Measurements from ENCODE around the gene XIRP1.
"Not testable (repeated sequence)": the region's sequence is repeated elsewhere in the genome, so short reads cannot be mapped to it uniquely, and the experiment has no call there.

Gene XIRP1, protein sequence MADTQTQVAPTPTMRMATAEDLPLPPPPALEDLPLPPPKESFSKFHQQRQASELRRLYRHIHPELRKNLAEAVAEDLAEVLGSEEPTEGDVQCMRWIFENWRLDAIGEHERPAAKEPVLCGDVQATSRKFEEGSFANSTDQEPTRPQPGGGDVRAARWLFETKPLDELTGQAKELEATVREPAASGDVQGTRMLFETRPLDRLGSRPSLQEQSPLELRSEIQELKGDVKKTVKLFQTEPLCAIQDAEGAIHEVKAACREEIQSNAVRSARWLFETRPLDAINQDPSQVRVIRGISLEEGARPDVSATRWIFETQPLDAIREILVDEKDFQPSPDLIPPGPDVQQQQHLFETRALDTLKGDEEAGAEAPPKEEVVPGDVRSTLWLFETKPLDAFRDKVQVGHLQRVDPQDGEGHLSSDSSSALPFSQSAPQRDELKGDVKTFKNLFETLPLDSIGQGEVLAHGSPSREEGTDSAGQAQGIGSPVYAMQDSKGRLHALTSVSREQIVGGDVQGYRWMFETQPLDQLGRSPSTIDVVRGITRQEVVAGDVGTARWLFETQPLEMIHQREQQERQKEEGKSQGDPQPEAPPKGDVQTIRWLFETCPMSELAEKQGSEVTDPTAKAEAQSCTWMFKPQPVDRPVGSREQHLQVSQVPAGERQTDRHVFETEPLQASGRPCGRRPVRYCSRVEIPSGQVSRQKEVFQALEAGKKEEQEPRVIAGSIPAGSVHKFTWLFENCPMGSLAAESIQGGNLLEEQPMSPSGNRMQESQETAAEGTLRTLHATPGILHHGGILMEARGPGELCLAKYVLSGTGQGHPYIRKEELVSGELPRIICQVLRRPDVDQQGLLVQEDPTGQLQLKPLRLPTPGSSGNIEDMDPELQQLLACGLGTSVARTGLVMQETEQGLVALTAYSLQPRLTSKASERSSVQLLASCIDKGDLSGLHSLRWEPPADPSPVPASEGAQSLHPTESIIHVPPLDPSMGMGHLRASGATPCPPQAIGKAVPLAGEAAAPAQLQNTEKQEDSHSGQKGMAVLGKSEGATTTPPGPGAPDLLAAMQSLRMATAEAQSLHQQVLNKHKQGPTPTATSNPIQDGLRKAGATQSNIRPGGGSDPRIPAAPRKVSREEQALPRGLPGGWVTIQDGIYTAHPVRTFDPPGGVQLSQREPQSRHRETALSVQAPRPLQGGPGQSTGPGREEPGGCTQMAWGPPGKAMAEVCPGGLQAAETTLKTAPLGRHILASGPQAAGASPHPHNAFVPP (N-terminal part only)

DNA sequence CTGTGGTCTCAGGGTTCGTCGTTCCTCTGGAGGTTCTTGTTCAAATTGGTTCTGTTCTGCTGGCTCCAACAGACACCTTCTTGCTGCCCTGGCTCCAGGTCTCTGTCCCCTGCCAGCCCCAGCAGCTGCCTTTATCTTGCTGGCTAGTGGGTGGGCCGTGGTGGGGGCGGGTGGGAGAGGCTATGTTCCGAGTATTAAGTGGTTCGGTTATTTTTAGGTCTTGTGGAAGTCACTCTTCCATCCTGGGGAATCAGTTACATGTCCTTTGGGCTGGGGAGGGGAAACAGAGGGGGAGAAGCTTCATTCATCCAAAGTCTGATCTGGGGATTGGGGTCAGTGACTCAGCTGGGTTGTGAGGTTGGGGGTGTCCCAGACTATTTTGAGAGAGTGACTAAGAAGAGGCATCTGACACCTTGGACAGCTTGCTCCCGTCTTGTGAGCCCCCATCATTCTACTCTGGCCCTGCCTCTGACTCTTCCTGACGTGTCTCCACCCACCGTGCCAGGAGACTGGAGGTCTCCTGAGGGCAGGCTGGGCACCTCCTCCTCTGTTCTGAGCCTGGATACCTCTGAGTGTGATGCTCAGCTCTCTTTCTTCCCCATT lies at the start of gene XIRP1:
XIRP1 (minus strand) TSS at position 106 of the 603 bp plus-strand sequence. CDS start 3,150 bp downstream, outside the sequence.
- DNase-seq, result no peak

DNA sequence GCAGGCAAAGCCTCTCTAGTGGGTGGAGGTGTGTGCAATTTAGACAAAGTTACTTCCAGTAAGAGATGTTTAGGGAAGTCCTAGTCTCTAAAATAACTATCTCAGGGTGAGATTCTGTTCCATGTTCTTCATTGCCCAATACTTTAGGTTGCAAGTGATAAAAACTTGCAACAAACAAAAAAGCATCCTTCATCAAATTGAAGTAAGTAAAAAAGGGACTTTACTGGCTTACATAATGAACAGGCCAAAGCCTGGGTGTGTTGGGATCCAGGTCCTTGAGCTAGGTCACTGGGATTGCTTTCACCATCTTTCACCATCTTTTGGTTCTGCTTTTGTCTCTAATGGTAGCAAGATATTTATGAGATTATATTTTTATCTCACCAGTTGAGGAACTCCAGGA lies 49.2 kb upstream of the XIRP1 start:
- no peak for DNase-seq

DNA sequence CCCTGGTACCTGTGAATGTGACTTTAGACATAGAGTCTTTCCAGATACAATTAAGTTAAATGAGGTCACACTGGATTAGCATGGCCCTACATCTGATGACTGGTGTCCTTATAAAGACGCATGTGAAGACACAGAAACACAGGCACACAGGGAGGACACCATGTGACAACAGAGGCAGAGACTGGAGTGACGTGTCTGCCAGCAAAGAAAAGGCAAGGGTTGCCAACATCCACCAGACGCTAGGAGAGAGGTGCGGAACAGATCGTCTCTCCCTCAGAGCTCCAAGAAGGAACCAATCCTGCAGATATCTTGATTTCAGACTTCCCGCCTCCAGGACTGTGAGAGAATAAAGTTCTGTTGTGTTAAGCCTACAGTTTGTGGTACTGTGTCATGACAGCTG lies 44.6 kb upstream of the XIRP1 start:
- DNase-seq, result no peak

DNA sequence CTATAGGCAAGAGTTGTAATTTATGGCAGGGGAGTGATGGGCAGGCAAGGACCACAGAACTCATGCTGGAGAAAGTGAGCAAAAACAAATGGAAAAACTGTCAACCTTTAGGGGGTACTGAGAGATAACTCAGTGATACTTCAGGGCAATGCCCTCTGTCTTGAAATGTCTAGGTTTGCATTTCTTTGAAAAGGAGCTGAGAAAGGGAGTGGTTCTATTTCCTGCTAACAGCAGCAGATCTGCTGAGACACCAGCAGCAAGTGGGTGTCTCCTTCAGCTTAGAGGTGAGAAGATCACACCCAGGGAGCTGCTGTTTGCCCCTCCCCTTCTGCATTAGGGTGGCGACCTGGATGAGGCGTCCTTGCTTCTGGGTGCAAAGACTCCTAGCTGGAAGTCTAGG lies 42.3 kb upstream of the XIRP1 start:
- no peak for DNase-seq

DNA sequence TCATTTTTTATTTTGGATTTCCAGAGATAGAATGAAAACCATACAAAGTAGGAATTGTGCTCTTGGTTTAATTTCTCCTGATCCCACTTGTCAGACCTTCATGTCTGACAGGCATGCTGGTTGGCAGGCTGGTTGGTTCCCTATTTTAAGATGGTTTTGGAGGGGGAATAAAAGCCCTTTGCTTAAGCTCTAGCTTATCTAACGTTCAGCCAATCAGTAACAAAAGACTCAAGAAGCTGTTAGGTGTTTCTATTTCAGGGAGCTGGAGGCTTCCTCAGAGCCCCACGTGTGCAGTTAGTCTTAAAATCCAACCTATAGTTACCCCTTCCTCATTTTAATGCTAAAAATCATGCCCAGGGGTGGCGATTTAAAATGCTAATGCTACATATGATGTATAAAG lies 40.5 kb upstream of the XIRP1 start:
- DNase-seq, result no peak

DNA sequence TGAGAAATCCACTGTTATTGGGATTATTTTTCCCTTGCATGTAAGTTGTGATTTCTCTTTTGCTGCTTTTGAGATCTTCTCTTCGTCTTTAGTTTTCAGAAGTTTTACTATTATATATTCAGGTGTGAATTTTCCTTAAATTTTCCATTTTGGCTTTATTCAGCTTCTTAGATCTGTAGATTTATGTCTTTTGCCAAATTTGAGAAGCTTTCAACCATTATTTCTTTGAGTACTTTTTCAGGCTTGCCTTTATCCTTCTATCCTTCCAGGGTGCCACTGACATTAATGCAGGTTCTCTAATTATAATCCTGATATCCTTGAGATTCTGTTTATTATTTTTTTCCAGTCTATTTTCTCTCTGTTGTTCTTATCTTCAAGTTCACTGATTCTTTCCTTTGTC lies 38.1 kb upstream of the XIRP1 start:
- no peak for DNase-seq

DNA sequence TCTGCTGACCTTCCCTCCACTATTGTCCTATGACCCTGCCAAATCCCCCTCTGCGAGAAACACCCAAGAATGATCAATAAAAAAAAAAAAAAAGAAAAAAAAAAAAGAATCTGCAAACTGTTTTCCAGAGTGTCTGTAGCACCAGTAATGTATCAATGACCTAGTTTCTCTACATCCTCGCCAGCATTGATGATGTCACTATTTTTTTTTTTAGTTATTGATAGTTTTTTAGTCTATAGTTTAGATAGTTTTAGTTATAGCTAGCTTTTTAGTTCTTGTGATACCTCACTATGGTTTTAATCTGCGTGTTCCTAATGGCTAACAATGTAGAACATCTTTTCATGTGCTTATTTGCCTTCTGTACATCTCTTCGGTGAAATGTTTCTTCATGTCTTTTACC lies 36.1 kb upstream of the XIRP1 start:
- DNase-seq, result no peak

DNA sequence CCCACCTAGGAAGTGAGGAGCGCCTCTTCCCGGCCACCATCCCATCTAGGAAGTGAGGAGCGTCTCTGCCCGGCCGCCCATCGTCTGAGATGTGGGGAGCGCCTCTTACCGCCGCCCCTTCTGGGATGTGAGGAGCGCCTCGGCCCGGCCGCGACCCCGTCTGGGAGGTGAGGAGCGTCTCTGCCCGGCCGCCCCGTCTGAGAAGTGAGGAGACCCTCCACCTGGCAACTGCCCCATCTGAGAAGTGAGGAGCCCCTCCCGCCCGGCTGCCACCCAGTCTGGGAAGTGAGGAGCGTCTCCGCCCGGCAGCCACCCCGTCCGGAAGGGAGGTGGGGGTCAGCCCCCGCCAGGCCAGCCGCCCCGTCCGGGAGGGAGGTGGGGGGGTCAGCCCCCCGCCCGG lies 35.2 kb upstream of the XIRP1 start:
- DNase-seq, result not testable (repeated sequence)

DNA sequence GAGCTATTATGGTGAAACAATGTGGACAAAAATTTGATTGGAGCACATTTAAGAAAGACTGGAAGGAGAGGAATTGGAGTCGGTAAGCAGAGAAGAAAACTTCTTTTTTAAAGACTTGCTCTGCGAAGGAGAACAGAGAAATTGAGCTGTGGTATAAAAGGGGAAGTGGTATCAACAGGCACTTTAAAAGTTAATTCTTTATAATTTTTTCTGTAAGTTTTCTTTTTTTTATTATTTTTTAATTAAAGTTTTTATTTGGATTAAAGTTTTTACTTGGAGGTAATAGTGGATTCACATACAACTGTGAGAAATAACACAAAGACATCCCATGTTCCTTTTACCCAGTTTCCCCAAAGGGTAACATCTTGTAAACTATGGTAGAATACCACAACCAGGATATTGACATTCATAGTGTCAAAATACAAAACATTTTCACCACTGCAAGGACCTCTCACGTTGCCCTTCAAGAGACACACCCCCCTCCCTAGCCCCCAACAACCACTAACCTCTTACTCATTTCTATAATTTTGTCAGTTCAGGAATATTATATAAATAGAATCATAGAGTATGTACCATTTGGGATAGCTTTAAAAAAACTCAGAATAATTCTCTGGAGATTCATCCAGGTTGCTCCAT lies 33.8 kb upstream of the XIRP1 start:
- no peak for DNase-seq

DNA sequence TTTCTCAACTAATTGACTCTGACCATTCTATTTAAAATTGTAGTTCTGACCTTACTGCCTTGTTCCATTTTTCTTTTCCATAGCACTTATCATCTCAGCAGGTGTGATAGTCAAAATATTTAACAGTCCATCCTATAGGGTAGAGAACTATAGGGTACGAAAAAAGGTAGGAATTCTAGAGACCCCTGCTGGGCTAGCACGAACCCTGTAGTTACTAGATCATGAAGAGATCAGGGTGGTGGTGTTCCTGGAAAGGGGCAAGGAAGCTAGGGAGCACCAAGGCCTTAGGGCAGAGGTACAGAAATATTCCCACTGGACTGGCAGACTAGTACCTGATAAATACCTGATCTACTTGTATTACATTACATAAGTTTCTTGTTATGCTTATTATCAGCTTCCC lies 31.9 kb upstream of the XIRP1 start:
- DNase-seq, result no peak

DNA sequence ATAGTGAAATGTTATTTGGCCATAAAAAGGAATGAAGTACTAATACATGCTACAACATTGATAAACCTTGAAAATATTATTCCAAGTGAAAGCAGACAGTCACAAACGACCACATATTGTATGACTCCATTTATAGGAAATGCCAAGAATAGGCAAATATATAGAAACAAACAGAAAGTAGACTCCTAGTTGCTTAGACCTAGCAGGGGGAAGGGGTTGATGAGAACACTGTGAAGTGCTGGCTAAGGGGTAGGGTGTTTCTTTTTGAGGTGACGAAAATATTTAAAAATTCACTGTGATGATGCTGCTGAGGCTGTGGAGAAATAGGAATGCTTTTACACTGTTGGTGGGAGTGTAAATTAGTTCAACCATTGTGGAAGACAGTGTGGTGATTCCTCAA lies 30.5 kb upstream of the XIRP1 start:
- DNase-seq, result no peak

DNA sequence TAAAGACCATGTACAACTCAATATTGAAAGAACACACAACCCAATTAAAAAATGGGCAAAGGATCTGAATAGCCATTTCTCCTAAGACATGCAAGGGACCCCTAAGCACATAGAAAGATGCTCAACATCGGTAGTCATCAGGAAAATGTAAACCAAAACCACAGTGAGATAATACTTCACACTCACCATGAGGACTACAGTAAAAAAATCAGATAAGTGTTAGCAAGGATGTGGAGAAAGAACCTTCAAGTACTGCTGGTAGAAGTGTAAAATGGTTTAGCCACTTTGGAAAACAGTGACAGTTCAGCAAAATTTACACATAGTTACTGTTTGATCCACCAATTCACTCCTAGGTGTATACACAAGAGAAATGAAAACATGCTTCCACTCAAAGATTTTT lies 30.1 kb upstream of the XIRP1 start:
- DNase-seq, result no peak

DNA sequence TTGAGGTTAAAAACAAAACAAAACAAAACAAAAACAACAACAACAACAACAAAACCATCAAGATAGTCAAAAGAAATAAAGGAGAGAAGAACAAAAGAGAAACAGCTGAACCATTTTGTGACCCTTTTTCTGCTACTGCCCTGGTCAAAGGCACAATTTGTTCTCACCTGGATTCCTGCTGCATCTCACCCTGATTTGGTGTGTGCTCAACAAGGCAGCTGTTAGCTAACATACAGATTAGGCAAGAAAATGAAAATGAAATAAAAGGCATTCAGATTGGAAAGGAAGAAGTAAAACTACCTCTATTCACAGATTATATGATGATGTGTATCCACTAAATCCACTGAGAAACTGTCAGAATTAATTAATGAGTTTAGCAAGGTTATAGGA lies 28.7 kb upstream of the XIRP1 start:
- DNase-seq, result no peak

DNA sequence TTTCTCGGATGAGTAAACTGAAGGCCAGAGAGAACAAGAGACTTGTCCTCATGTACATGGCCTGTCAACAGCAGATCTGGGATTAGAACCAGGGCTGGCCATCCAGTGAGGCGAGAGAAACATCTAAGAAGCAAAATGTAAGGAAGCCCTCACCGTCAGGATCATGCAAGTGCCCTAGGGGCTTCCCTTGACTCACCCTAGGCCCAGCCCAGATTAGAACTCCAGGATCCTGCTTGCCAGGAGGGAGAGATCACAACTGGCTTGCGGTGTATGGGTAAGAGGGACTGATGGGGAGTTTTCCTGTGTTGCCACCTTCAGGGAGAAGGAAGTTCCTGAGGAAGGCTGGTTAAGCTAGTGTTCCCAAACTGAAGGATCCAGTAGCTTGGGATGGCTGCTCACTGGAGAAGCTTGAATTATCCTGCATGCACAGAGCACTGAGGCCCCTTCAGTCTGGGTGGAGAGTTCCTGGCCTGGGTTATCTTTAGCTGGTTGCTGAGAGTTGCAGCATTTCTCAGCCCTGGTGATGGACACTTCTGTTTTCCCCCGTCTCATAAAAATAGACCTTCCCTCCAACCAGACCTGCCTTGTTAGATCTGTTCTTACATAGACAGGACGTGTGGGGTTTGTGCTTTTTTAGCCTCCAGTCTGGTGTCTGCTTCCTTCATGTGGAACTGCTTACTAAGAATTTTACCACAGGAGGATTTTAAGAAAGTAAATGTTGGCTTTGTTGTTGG lies 28.2 kb upstream of the XIRP1 start:
- DNase-seq, result no peak

DNA sequence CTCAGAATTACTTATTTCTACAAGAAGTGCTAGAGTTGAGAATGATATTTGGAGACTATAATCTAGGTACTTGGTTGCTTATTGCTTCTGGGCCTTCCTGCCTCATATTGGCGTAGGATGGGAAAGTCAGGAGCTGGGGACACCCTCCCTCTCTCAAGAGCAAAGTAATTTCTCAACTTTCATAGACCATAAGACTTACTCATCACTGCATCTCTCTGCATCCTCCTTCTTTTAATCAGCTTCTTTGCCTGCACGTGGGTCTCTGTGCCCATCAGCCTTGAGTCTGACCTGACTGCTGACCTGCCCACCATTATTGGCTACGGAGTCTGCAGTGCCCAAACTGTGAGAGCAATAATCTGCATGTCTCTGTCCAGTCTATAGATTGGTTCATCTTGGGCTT lies 27.3 kb upstream of the XIRP1 start:
- DNase-seq, result no peak

DNA sequence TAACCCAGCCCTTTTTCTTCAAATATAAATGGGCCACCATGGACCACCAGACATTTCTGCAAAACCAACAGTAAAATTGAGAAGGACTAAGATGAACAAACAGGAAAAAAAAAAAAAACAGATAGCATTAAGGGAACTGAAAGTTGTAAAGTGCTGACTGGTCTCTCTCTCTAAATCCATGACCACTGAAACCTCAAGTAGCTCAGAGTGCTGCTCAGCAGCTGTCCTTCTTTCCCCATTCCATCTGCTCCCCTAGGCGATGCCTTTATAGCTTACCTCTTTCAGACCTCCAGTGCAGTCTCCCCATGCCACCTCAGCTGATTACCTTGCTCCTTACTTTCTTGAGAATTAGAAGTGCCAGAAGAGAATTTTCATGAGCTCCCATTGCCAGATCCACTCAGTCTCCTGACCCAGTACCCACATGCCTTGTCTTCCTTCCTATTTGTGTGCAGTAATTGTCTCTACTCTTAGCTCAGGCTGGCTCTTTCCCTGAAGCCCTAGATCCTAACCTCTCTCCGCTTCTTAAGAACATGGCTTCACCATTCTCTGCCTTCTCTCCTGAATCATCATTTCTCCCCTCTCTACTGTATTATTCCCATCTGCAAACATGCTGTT lies 23.9 kb upstream of the XIRP1 start:
- DNase-seq, result no peak

DNA sequence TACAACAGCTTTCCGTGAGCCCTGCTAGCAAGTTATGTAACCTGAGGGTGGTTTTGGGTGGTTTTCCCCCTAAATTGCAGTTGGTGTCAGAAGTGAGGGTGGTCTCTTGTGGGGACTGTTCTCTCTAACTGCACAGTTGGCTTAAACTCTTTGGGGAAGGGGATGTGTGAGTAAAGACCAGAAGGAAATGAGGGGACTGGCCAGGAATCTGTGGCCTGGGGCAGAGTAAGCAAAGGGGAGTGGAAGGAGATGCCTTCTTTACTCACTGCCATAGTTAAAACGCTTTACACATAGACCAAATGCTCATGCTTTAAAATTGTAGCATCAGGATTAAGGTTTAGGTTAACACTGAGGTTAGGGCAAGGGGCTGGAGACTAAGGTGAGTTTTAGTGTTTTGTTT lies 21.2 kb upstream of the XIRP1 start:
- no peak for DNase-seq

DNA sequence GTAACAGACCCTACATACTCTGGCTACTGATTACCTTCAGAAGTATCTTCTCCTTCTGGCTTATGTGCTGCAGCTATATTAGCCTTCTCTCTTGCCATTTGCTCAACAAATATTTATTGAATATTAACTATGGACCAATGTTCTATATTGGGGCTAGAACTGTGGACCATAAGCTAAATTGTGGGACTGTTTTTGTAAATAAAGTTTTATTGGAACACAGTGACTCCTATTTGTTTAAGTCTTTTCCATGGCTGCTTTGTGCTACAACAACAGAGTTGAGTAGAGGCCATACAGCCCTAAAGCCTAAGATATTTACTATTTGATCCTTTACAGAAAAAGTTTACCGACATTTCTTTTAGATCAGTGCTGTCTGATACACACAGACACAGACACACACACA lies 20.3 kb upstream of the XIRP1 start:
- DNase-seq, result no peak

DNA sequence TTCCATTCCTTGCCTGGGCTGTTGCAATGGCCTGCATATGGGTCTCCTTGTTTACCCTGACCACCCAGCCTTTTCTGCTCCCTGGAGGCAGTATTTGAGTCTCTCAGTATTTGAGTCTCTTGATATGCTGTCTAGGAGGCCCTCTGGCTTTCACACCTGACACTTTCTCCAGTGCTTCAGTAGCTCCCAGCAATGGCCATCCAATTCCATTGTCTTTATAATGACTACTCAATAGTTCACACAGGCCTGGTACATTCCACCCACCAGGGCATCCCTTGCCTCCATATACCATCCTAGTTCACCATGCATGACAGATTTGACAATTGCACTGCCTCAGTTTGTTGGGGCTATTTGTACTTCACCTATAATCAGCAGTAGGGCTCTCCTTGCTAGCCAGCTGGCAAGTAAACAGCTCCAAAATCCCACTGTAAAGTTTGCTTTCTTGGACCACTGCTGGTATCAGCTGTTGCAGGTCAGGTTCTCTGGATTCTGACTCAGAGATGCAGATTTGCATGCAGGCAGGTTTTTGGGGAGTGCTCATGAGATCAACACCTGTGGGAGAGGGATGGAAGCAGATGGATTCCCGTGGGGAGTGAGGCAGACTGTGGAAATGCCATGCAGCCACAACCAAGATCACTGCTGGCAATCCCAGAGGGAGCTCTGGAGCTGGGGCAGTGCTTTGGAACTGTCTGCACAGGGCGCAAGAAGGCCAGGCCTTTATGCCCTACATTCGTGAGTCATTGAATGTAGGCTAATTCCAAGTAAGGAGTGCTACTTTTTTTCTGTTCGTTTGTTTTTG lies 19.1 kb upstream of the XIRP1 start:
- no peak for DNase-seq

DNA sequence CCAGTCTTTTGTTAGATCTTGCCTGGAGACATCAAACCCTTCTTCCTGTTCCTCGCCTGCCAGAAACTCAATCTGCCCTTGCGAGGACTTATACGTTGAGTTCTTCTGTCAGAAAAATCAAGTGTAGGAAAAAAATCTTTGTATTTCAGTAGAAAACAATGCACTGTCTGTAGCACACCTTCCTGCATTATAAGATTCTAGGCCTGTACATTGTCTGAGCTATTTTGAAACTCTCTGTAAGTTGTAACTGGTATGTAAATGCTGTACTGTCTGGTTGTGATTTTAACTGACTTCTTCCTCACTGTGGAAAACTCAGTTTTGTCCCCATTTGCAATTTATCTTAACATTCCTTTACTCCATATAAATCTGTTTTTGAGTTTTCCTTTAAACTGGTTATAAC lies 17.7 kb upstream of the XIRP1 start:
- DNase-seq, result no peak
